Lower leg skin (tissue), 4 donors: ENCODE results near the gene ATP5F1D. TPM values are rescaled to one million over a fixed set of nuclear protein-coding genes. Genes with fewer than 3 reads are reported as not detected.
"Not testable (repeated sequence)": the region's sequence is repeated elsewhere in the genome, so short reads cannot be mapped to it uniquely, and the experiment has no call there.

Experiments
- DNase-seq, 2 donors: peaks; one replicate each; pipeline ENCODE4 v3.0.0-alpha.2; 2019; ENCODE audit warnings: low spot score in 2 of 2
- H3K4me3 ChIP-seq: fragments of 200-600 bp; sonication (generic); 2 replicates; pipeline ENCODE4 v1.5.1; 2017; ENCODE audit warnings: mild to moderate bottlenecking, low read depth; ENCODE audit not compliant: poor library complexity, severe bottlenecking
- CTCF ChIP-seq, 3 donors: fragments of 450-650 bp; IDR thresholded peaks; one replicate each; pipeline ENCODE4 v1.5.1; 2016; ENCODE audit warnings: antibody characterized with exemption in 3 of 3, mild to moderate bottlenecking in 3 of 3, moderate library complexity in 2 of 3
- POLR2A ChIP-seq, 2 donors: fragments of 450-650 bp; IDR thresholded peaks; one replicate each; pipeline ENCODE4 v1.6.1; 2016 to 2017; ENCODE audit warnings: antibody characterized with exemption in 2 of 2, mild to moderate bottlenecking in 1 of 2, moderate library complexity in 1 of 2
- WGBS, 2 donors: methylation state at CpG; one replicate each; pipeline ENCODE4 v1.1.5; 2018; 5-methylcytosine and 5-hydroxymethylcytosine counted together
- intact Hi-C: fragments of 100-400 bp; cut with DNase I; formaldehyde crosslinking; loops from one replicate; pipeline ENCODE4 v1.15.0; 2023; ENCODE audit warnings: low total_unique reads
- total RNA-seq, 4 donors: library from RNA; depleted of rRNA; stranded (reverse); fragments of >200 nt; gene quantifications; one replicate each; pipeline ENCODE4 v1.1.0, GENCODE V29; 2016

Gene ATP5F1D
- 100 to 1,000 TPM; 121 to 198 (median 146) TPM for total RNA-seq

- no peak for TF ChIP-seq POLR2A (IDR thresholded peaks at IDR 0.05)
- TF ChIP-seq CTCF (IDR thresholded peaks at IDR 0.05) = no peak
- H3K4me3 ChIP-seq = peak within 1 kb of the TSS; percentile 67
- DNase-seq = peak; percentile 91 to 98
- intact Hi-C loops = no loop called here
- 1 to 2% methylated on average over 38 to 49 of the region's 79 CpGs for WGBS, 2 donors
Observed at GRCh38 chr19:1241417-1242095, at the start of gene ATP5F1D. Gene ATP5F1D (plus strand): TSS chr19:1241751. CDS start chr19:1241851, 100 bp downstream.

GRCh38 chr19:1199531-1199930, 42.0 kb upstream of the ATP5F1D start:
- TF ChIP-seq POLR2A (IDR thresholded peaks at IDR 0.05) (no peak), CTCF (IDR thresholded peaks at IDR 0.05) (no peak)
- 84 to 95% methylated on average over 10 of the region's 10 CpGs for WGBS, 2 donors
- intact Hi-C loops = no loop called here
- H3K4me3 ChIP-seq = no peak overlapping the region
- no peak for DNase-seq

GRCh38 chr19:1200614-1201013, 40.9 kb upstream of the ATP5F1D start:
- intact Hi-C loops, DNase-seq, H3K4me3 ChIP-seq: not testable (repeated sequence)
- 93 to 94% methylated on average over 4 of the region's 4 CpGs for WGBS, 2 donors

GRCh38 chr19:1205114-1206099, 36.1 kb upstream of the ATP5F1D start, which contains the start of gene STK11:
Gene STK11 (plus strand): TSS chr19:1205778. CDS start chr19:1206914, 1,136 bp downstream.
- peak within 1 kb of the TSS; percentile 52 for H3K4me3 ChIP-seq
- intact Hi-C loops = no loop called here
- 6% methylated on average over 47 to 73 of the region's 114 CpGs for WGBS, 2 donors
- no peak for TF ChIP-seq CTCF (IDR thresholded peaks at IDR 0.05)
- DNase-seq = peak; percentile 98 to 100

- H3K4me3 ChIP-seq = peak overlapping the region; percentile 52
- TF ChIP-seq POLR2A (IDR thresholded peaks at IDR 0.05) = no peak
- no peak for TF ChIP-seq CTCF (IDR thresholded peaks at IDR 0.05)
- intact Hi-C loops = no loop called here
- DNase-seq = no peak
- 1 to 4% methylated on average over 19 to 47 of the region's 78 CpGs for WGBS, 2 donors
Observed at GRCh38 chr19:1206150-1206863, 35.2 kb upstream of the ATP5F1D start.
